Measurements from ENCODE around the gene TRDMT1. TPM values are rescaled to one million over a fixed set of nuclear protein-coding genes. Genes with fewer than 3 reads are reported as not detected.

TRDMT1 gene
- polyA plus RNA-seq, 1 donor (not counting 4 experiments of a cell fraction or from before 2014, with no cell fraction given) = 6.6 TPM

DNA sequence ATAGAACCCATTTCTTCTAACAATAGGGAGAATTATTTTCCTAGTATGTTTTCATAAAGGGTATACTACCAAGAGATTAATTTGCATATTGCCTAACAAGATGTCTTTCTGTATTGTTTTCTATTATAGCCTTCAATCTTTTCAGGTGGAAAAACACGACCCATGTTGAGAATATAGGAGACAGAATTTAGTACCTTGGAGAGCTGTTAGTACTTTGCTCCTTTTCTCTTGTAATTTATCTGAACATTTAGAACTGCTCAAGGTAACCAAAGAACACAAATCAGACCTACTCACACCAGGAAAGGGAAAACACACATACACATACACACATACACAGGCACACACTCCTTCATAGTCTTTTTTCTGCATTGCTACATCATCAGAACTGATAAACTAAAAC lies 7.8 kb upstream of the TRDMT1 start:
- dilution Hi-C loops (cut with MboI; ENCODE audit: extremely low pct_ligation_motif_present, low sequenced_read_pairs) = no loop called here
- Histone ChIP-seq H3K9me1 (ENCODE audit: control insufficient read depth, extremely low read depth, insufficient read depth, low read length) (no peaks in the 10 kb centered on the region), H3K4me2 (ENCODE audit: control insufficient read depth, extremely low read depth, insufficient read depth, low read depth, low read length) (no peak overlapping the region), H3K79me2 (ENCODE audit: control insufficient read depth, insufficient read depth, low read length) (no peaks in the 10 kb centered on the region), H3K4me1 (ENCODE audit: control insufficient read depth, extremely low read depth, insufficient read depth, low read length) (peaks cover 16% of the 10 kb centered on the region), H3K27me3 (ENCODE audit: control insufficient read depth, extremely low read depth, insufficient read depth, low read length) (no peaks in the 10 kb centered on the region), H3K27ac (ENCODE audit: control insufficient read depth, insufficient read depth, low read length) (no peak overlapping the region), H3K9ac (ENCODE audit: control insufficient read depth, extremely low read depth, insufficient read depth, low read length) (no peak overlapping the region), H3K36me3 (ENCODE audit: control insufficient read depth in 2 of 2, extremely low read depth in 1 of 2, insufficient read depth in 2 of 2, low read length in 2 of 2) (no peaks in the 10 kb centered on the region), H3K4me3 (ENCODE audit: control insufficient read depth in 2 of 3, extremely low read depth in 1 of 3, insufficient read depth in 2 of 3, low read depth in 1 of 3, low read length in 3 of 3) (no peak overlapping the region), H4K20me1 (ENCODE audit: control insufficient read depth, extremely low read depth, insufficient read depth, low read length) (no peaks in the 10 kb centered on the region), H3K9me3 (ENCODE audit: control insufficient read depth, low read depth, low read length) (no peaks in the 10 kb centered on the region), H2AFZ (ENCODE audit: control insufficient read depth, low read length) (no peak overlapping the region)
- DNase-seq (ENCODE audit: low read depth, low spot score) = no peak
- TF ChIP-seq EZH2 (IDR thresholded peaks at IDR 0.05; ENCODE audit: low read length) = no peak
- TF ChIP-seq, protein P1, sequence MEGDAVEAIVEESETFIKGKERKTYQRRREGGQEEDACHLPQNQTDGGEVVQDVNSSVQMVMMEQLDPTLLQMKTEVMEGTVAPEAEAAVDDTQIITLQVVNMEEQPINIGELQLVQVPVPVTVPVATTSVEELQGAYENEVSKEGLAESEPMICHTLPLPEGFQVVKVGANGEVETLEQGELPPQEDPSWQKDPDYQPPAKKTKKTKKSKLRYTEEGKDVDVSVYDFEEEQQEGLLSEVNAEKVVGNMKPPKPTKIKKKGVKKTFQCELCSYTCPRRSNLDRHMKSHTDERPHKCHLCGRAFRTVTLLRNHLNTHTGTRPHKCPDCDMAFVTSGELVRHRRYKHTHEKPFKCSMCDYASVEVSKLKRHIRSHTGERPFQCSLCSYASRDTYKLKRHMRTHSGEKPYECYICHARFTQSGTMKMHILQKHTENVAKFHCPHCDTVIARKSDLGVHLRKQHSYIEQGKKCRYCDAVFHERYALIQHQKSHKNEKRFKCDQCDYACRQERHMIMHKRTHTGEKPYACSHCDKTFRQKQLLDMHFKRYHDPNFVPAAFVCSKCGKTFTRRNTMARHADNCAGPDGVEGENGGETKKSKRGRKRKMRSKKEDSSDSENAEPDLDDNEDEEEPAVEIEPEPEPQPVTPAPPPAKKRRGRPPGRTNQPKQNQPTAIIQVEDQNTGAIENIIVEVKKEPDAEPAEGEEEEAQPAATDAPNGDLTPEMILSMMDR (optimal IDR thresholded peaks at IDR 0.05 in 1 of 3, IDR thresholded peaks at IDR 0.05 in 1 of 3, conservative IDR thresholded peaks at IDR 0.05 in 1 of 3; ENCODE audit: extremely low read depth in 1 of 3, insufficient read depth in 2 of 3, low read length in 3 of 3) = no peak
- no peak for FAIRE-seq

- Histone ChIP-seq H3K79me2 (ENCODE audit: control insufficient read depth, insufficient read depth, low read length) (no peaks in the 10 kb centered on the region), H2AFZ (ENCODE audit: control insufficient read depth, low read length) (no peak overlapping the region), H4K20me1 (ENCODE audit: control insufficient read depth, extremely low read depth, insufficient read depth, low read length) (no peaks in the 10 kb centered on the region), H3K9me3 (ENCODE audit: control insufficient read depth, low read depth, low read length) (no peaks in the 10 kb centered on the region), H3K9me1 (ENCODE audit: control insufficient read depth, extremely low read depth, insufficient read depth, low read length) (no peaks in the 10 kb centered on the region), H3K4me1 (ENCODE audit: control insufficient read depth, extremely low read depth, insufficient read depth, low read length) (peaks cover 13% of the 10 kb centered on the region), H3K36me3 (ENCODE audit: control insufficient read depth in 2 of 2, extremely low read depth in 1 of 2, insufficient read depth in 2 of 2, low read length in 2 of 2) (no peaks in the 10 kb centered on the region), H3K9ac (ENCODE audit: control insufficient read depth, extremely low read depth, insufficient read depth, low read length) (no peak overlapping the region), H3K27me3 (ENCODE audit: control insufficient read depth, extremely low read depth, insufficient read depth, low read length) (no peaks in the 10 kb centered on the region), H3K4me3 (ENCODE audit: control insufficient read depth in 2 of 3, extremely low read depth in 1 of 3, insufficient read depth in 2 of 3, low read depth in 1 of 3, low read length in 3 of 3) (no peak overlapping the region), H3K27ac (ENCODE audit: control insufficient read depth, insufficient read depth, low read length) (no peak overlapping the region), H3K4me2 (ENCODE audit: control insufficient read depth, extremely low read depth, insufficient read depth, low read depth, low read length) (no peak overlapping the region)
- no peak for FAIRE-seq
- dilution Hi-C loops (cut with MboI; ENCODE audit: extremely low pct_ligation_motif_present, low sequenced_read_pairs) = no loop called here
- DNase-seq (ENCODE audit: low read depth, low spot score) = no peak
- no peak for TF ChIP-seq EZH2 (IDR thresholded peaks at IDR 0.05; ENCODE audit: low read length)
- TF ChIP-seq, protein P1 (optimal IDR thresholded peaks at IDR 0.05 in 1 of 3, IDR thresholded peaks at IDR 0.05 in 1 of 3, conservative IDR thresholded peaks at IDR 0.05 in 1 of 3; ENCODE audit: extremely low read depth in 1 of 3, insufficient read depth in 2 of 3, low read length in 3 of 3) = no peak
These were observed 7.0 kb upstream of the TRDMT1 start for GRCh38 chr10:17208476-17208875.

Measured in keratinocyte (primary cell).